H1 (cell line): ENCODE measurements around the gene OPALIN. TPM values are rescaled to one million over a fixed set of nuclear protein-coding genes. Genes with fewer than 3 reads are reported as not detected.

ENCODE experiments used
- CTCF ChIA-PET: fragments of 300-600 bp; sonication (Branson Sonifier 250); formaldehyde crosslinking; loops from one replicate; lab custom pipeline; 2021; ENCODE audit not compliant: partially characterized antibody; lab: Charles Lee
- POLR2A ChIA-PET: fragments of 300-600 bp; sonication (Branson Sonifier 250); formaldehyde crosslinking; loops from one replicate; lab custom pipeline; 2021; ENCODE audit warnings: inconsistent platforms; ENCODE audit not compliant: partially characterized antibody; lab: Charles Lee
- DNase-seq, 2 experiments: peaks; one replicate each; pipeline versions ENCODE4 v3.0.0 to v3.0.0-alpha.2; 2010 to 2022; ENCODE audit warnings: low spot score in 2 of 2, low read depth in 1 of 2, mixed read lengths in 1 of 2
- FAIRE-seq: peaks from 2 replicates; lab custom pipeline; 2011; peaks lifted over from hg19 to GRCh38; lab: Jason Lieb, UNC
- H2AFZ ChIP-seq: 2 replicates; pipeline ENCODE4 v1.8.1; 2012; ENCODE audit warnings: low read length, inconsistent platforms
- H2AK5ac ChIP-seq: 2 replicates; pipeline ENCODE4 v1.6.1; 2013; ENCODE audit warnings: low read depth, low read length
- H2BK120ac ChIP-seq: replicated peaks from 2 replicates; pipeline ENCODE3; 2013; ENCODE audit warnings: low read depth, low read length, inconsistent platforms
- H2BK12ac ChIP-seq: 2 replicates; pipeline ENCODE4 v1.6.1; 2013; ENCODE audit warnings: low read depth, low read length
- H2BK15ac ChIP-seq: 2 replicates; pipeline ENCODE4 v1.6.1; 2013; ENCODE audit warnings: low read length
- H2BK20ac ChIP-seq: 2 replicates; pipeline ENCODE4 v1.6.1; 2013; ENCODE audit warnings: low read length
- H2BK5ac ChIP-seq: 2 replicates; pipeline ENCODE4 v1.6.1; 2013; ENCODE audit warnings: low read depth, low read length
- H3K14ac ChIP-seq: 2 replicates; pipeline ENCODE4 v1.6.1; 2013; ENCODE audit warnings: inconsistent platforms; ENCODE audit not compliant: insufficient read length
- H3K18ac ChIP-seq: 2 replicates; pipeline ENCODE4 v1.6.1; 2013; ENCODE audit warnings: low read length; ENCODE audit errors: extremely low read depth
- H3K23ac ChIP-seq: 2 replicates; pipeline ENCODE4 v1.6.1; 2013; ENCODE audit warnings: inconsistent platforms; ENCODE audit not compliant: insufficient read length
- H3K23me2 ChIP-seq: 2 replicates; pipeline ENCODE4 v1.6.1; 2013; ENCODE audit warnings: low read depth, low read length
- H3K27ac ChIP-seq: 2 replicates; pipeline ENCODE4 v1.6.1; 2011; ENCODE audit warnings: low read depth, low read length, inconsistent platforms
- H3K27me3 ChIP-seq, 4 experiments: replicated peaks in 1 of 4; 1 replicate in 1 of 4; 2 replicates in 3 of 4; pipeline versions ENCODE4 v1.6.1 to v1.8.1; 2011 to 2013; ENCODE audit warnings: low read length in 3 of 4, mild to moderate bottlenecking in 3 of 4, inconsistent platforms in 2 of 4, mixed read lengths in 2 of 4, moderate library complexity in 1 of 4; ENCODE audit not compliant: control insufficient read depth in 3 of 4, insufficient read depth in 3 of 4; ENCODE audit errors: extremely low read depth in 1 of 4
- H3K36me3 ChIP-seq, 4 experiments: 2 replicates each; pipeline versions ENCODE4 v1.6.1 to v1.8.1; 2011 to 2013; ENCODE audit warnings: mild to moderate bottlenecking in 4 of 4, low read length in 3 of 4, moderate library complexity in 2 of 4, control low read depth in 1 of 4, inconsistent platforms in 1 of 4; ENCODE audit not compliant: insufficient read depth in 4 of 4, control insufficient read depth in 2 of 4
- H3K4ac ChIP-seq: replicated peaks from 2 replicates; pipeline ENCODE3; 2013; ENCODE audit warnings: low read length, low read depth, mixed read lengths, inconsistent platforms; ENCODE audit not compliant: insufficient read length
- H3K4me1 ChIP-seq, 4 experiments: replicated peaks in 1 of 4; 1 replicate in 1 of 4; 2 replicates in 3 of 4; pipeline versions ENCODE4 v1.6.1 to v1.8.1; 2011 to 2013; ENCODE audit warnings: low read length in 3 of 4, inconsistent platforms in 2 of 4, mixed read lengths in 1 of 4; ENCODE audit not compliant: insufficient read depth in 4 of 4, control insufficient read depth in 3 of 4
- H3K4me2 ChIP-seq, 2 experiments: 2 replicates each; pipeline versions ENCODE4 v1.6.1 to v1.8.1; 2011 to 2013; ENCODE audit warnings: low read depth in 2 of 2, low read length in 2 of 2, control low read depth in 1 of 2, inconsistent platforms in 1 of 2, mild to moderate bottlenecking in 1 of 2; ENCODE audit not compliant: insufficient read depth in 1 of 2
- H3K4me3 ChIP-seq, 4 experiments: fragments of 200-600, 300-600 bp in 1 of 4; sonication (generic), shearing (Covaris generic), sonication (Bioruptor Twin) in 1 of 4; 2 replicates each; pipeline versions ENCODE4 v1.5.1 to v1.8.1; 2011 to 2016; ENCODE audit warnings: low read length in 4 of 4, low read depth in 3 of 4, control low read depth in 2 of 4, inconsistent platforms in 2 of 4, mild to moderate bottlenecking in 2 of 4, mixed read lengths in 1 of 4, moderate library complexity in 1 of 4; ENCODE audit not compliant: insufficient read depth in 2 of 4; ENCODE audit errors: extremely low read depth in 1 of 4
- H3K56ac ChIP-seq: replicated peaks from 2 replicates; pipeline ENCODE3; 2013; ENCODE audit warnings: low read depth, mild to moderate bottlenecking, mixed read lengths, low read length, inconsistent platforms; ENCODE audit not compliant: insufficient read length
- H3K79me1 ChIP-seq: 2 replicates; pipeline ENCODE4 v1.6.1; 2013; ENCODE audit warnings: low read depth, low read length, control low read depth
- H3K79me2 ChIP-seq, 2 experiments: 2 replicates each; pipeline versions ENCODE4 v1.6.1 to v1.8.1; 2012 to 2013; ENCODE audit warnings: low read length in 2 of 2, mild to moderate bottlenecking in 2 of 2, inconsistent platforms in 1 of 2; ENCODE audit not compliant: insufficient read depth in 2 of 2, control insufficient read depth in 1 of 2
- H3K9ac ChIP-seq, 4 experiments: replicated peaks in 1 of 4; 1 replicate in 1 of 4; 2 replicates in 3 of 4; pipeline versions ENCODE4 v1.6.1 to v1.8.1; 2011 to 2013; ENCODE audit warnings: low read depth in 3 of 4, low read length in 3 of 4, control low read depth in 2 of 4, mild to moderate bottlenecking in 2 of 4, moderate library complexity in 2 of 4, inconsistent platforms in 1 of 4; ENCODE audit errors: extremely low read depth in 1 of 4
- H3K9me3 ChIP-seq, 2 experiments: 2 replicates each; pipeline versions ENCODE4 v1.6.1 to v1.8.1; 2012 to 2013; ENCODE audit warnings: mild to moderate bottlenecking in 2 of 2, moderate library complexity in 2 of 2, control low read depth in 1 of 2, inconsistent platforms in 1 of 2, low read depth in 1 of 2, low read length in 1 of 2, mixed read lengths in 1 of 2; ENCODE audit not compliant: insufficient read depth in 2 of 2
- H4K20me1 ChIP-seq, 2 experiments: replicated peaks in 1 of 2; 2 replicates each; pipeline versions ENCODE3 to v1.8.1; 2011 to 2013; ENCODE audit warnings: inconsistent platforms in 2 of 2, low read length in 2 of 2, mild to moderate bottlenecking in 1 of 2; ENCODE audit not compliant: insufficient read depth in 2 of 2, control insufficient read depth in 1 of 2
- H4K5ac ChIP-seq: 2 replicates; pipeline ENCODE4 v1.6.1; 2013; ENCODE audit warnings: low read length, low read depth, mixed read lengths, inconsistent platforms; ENCODE audit not compliant: insufficient read length
- H4K8ac ChIP-seq: 2 replicates; pipeline ENCODE4 v1.8.0; 2013; ENCODE audit warnings: mild to moderate bottlenecking, moderate library complexity, low read length, inconsistent platforms; ENCODE audit not compliant: insufficient read depth; ENCODE audit errors: extremely low read depth
- H4K91ac ChIP-seq: replicated peaks from 2 replicates; pipeline ENCODE3; 2013; ENCODE audit warnings: low read length, mixed read lengths, inconsistent platforms; ENCODE audit not compliant: insufficient read length
- ASH2L ChIP-seq: fragments of 200-600, 300-600 bp; sonication (generic); IDR thresholded peaks from one replicate; pipeline ENCODE4 v1.7.1; 2017; ENCODE audit warnings: low read length
- WGBS, 2 experiments: shearing (Covaris generic) in 1 of 2; methylation state at CpG; one replicate each; pipeline versions ENCODE4 v1.1.6 to v1.1.7; 2013 to 2015; ENCODE audit warnings: low lambda C conversion rate in 2 of 2, mixed read lengths in 2 of 2, inconsistent platforms in 1 of 2, low coverage in 1 of 2, missing lambda C conversion rate in 1 of 2; ENCODE audit not compliant: insufficient replicate concordance in 2 of 2, insufficient coverage in 1 of 2, insufficient read length in 1 of 2; ENCODE audit errors: extremely low coverage in 1 of 2, missing lambda C conversion rate in 1 of 2; 5-methylcytosine and 5-hydroxymethylcytosine counted together
- polyA plus RNA-seq, 7 experiments: library from polyadenylated mRNA; depleted of rRNA in 3 of 7; stranded (reverse) in 5 of 7; unstranded in 2 of 7; fragments of >200 nt in 5 of 7; fragments of 200-250 nt in 2 of 7; gene quantifications; 1 replicate in 5 of 7; 2 replicates in 1 of 7; 4 replicates in 1 of 7; pipeline versions ENCODE4 v1.2.1 to v1.2.3, GENCODE V29; 2011 to 2013; ENCODE audit warnings: missing spikeins in 2 of 7, mixed read lengths in 2 of 7
- total RNA-seq: library from RNA; stranded (reverse); fragmentation: NEBNext Ultra II Directional; extraction: Animal tissue kit (Norgen Biotek cat#: 25700); gene quantifications from 2 replicates; pipeline ENCODE4 v1.2.1, GENCODE V29; 2021

OPALIN gene
- total and polyA plus RNA-seq, 2 of the 8 experiments (the other 6 are each of a cell fraction or from before 2014, with no cell fraction given) = 0.03 TPM; not detected in 1

DNA sequence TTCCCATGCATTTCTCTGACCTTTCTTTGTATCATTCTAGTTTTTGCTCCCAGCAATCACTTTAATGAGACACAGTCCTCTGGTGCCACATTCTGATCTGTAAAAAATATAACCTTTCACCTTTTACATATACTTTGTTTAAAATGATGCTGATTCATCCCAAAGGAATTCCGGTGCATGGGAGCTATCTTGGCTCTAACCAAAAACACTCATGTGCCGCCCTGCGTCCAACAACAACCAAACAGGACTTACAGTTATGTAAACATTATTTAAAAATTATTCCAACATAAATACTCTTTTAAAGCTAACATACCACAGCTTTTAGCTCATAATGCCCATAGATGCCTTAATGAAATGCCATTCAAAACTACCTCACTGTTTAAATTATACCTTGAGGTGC lies 7.7 kb upstream of the OPALIN start:
- Histone ChIP-seq H4K8ac (no peak overlapping the region), H2BK20ac (no peak overlapping the region), H3K23me2 (no peaks in the 10 kb centered on the region), H4K5ac (no peak overlapping the region), H3K23ac (no peak overlapping the region), H2BK15ac (no peak overlapping the region), H3K56ac (no peak overlapping the region), H3K27me3 (no peaks in the 10 kb centered on the region; a peak in 1 of 7 replicates), H2AK5ac (no peak overlapping the region), H3K27ac (no peak overlapping the region), H2BK5ac (no peak overlapping the region), H3K9ac (no peak overlapping the region), H2BK120ac (no peak overlapping the region), H3K79me2 (no peaks in the 10 kb centered on the region), H3K36me3 (no peaks in the 10 kb centered on the region), H3K4ac (no peak overlapping the region), H3K18ac (no peak overlapping the region), H3K9me3 (no peaks in the 10 kb centered on the region), H3K4me2 (no peak overlapping the region), H4K91ac (no peak overlapping the region), H2AFZ (no peak overlapping the region), H2BK12ac (no peak overlapping the region), H4K20me1 (no peaks in the 10 kb centered on the region), H3K79me1 (no peaks in the 10 kb centered on the region), H3K14ac (no peak overlapping the region), H3K4me3 (no peak overlapping the region), H3K4me1 (peaks cover 0 to 2% (median 0%) of the 10 kb centered on the region in 4 experiments; a peak in 3 of 7 replicates)
- POLR2A ChIA-PET = interaction anchor here (0.6 to 1.1 kb wide), 2 partner anchors 101 to 148 kb away, joined by 3 read pairs; no protein-coding TSS in a partner anchor
- DNase-seq (no peak), FAIRE-seq (no peak)
- WGBS, 2 experiments = 96% methylated on average over 3 of the region's 3 CpGs; no CpG with 5 or more reads in 1 of the 2 experiments
- TF ChIP-seq ASH2L = no peak
- CTCF ChIA-PET = interaction anchor here (0.8 to 11.4 kb wide), 9 partner anchors 9 to 148 kb away, joined by 3 to 197 read pairs (median 5); partner anchors contain the start of gene TLL2
